Kidney capillary endothelial cell (primary cell): ENCODE measurements around the gene SMAD3.
A peak's percentile ranks its signal among the peaks of the same experiment; 100 is the strongest.

Experiments used
- DNase-seq: peaks from one replicate; pipeline ENCODE4 v3.0.0-alpha.2; 2018; ENCODE audit warnings: low spot score

SMAD3 gene

DNA sequence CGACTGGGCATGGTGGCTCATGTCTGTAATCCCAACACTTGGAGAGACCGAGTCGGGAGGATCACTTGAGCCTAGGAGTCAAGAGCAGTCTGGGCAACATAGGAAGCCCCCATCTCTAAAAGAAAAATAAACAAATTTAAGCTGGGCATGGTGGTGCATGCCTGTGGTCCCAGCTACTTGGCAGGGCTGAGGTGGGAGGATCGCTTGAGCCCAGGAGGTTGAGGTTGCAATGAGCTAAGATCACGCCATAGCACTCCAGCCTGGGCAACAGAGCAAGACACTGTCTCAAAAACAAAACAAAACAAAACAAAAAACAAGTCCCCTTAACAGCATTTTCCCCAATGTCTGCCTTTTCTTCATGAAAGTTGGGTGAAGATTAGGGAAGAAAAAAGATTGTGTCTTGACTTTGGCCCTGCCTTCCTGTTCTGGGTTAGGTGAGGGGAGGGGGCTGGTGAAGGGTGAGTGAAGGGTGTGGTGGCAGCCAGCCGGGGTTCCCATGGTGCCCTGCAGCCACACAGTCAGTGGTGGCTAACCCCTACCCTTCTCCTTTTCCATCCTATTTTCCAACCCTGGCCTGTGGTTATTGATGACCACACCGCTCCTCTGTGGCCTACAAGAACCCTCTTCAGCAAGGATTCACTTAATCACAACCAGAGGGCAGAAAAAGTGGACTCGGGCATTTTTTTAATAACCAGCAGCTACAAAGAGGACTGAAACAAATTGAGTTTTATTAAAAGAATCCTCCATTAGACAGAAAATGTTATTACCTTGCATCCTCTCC, 28.4 kb upstream of the SMAD3 start:
- DNase-seq: no peak

DNA sequence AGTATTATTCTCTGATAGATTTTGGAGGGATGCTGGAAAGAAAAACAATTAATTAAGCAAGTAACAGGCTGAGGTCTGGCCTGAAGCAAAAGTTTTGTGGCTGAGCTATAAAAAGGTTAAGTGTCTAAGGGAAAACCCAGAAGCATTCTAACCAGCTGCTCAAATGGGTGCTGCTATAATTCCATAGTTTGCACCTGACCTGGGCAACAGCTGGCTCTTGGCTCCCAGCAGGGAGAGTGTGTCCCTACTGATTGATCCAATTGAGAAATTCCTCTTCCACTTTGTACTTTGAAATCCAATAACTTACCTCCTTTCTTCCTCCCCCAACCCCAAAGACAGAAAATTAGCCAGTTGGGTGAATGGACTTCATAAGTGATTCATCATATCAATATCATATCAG, 27.7 kb upstream of the SMAD3 start:
- DNase-seq: no peak

DNA sequence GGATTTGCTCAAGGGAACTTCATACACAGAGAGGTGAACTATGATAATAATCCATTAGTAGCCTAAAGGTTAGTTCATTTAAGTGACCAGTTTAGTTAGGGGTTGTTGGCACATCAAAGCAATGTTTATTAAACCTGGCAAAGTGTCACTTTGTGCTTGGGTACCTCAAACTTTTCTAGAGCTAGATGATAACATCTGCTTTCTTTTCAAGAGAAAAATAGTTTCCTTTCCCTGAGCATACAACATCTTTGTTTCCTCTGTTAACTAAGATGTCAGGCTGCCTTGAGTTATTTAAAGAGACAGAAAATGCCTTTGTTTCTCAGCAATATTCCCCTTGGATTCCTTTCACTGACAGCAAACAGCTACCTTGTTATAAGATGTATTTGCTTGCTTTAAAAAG, 26.7 kb upstream of the SMAD3 start:
- DNase-seq: no peak

DNA sequence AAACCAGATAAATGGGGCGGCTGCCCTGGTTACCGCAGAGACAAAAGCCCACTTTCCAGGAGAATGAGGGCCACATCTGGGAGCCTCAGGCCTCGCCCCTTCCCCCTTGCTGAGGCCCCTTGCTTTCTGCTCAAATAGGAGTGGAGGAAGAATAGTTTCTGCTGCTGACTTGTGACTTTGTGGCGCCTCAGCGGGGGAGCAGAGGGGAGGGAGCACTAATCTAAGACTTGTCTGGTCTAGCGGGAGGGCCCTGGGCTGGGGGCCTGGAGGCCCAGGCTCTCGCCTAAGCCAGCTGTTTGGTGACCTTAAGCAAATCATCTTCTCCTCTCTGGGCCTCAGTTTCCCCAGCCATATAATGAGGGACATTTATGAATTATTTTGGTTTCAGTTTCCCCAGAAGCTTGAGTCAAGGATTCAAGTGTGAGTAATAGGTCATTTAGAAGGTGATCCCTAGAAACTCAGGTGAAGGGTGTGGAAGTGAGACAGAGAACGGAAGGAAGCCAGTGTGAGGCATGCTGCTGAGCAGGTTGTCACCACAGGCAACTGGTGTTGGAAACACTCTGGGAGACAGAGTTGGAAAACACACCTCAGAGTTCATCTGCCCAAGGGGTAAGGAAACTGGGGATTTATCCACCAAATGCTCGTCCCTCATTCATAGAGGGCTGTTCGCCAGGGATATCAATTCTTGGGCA, 25.9 kb upstream of the SMAD3 start:
- no peak for DNase-seq

DNA sequence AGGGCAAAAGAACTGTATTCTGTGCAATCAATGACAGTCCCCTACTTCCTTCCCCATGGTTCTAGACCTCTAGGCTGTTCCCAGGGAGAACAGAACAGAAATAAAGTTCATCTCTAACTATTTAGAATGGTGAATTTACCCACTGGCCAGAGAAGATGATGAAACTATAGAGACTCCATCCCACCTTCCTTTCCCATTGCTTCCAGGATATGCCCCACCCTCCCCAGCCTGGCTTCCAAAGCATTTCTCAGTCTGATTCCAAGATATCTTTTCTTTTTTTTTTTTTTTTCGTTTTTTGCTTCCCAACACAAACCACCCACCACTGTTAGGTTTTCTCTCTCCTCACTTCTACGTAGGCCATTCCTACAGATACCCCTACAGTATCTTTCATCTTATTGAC, 25.1 kb upstream of the SMAD3 start:
- DNase-seq: no peak

DNA sequence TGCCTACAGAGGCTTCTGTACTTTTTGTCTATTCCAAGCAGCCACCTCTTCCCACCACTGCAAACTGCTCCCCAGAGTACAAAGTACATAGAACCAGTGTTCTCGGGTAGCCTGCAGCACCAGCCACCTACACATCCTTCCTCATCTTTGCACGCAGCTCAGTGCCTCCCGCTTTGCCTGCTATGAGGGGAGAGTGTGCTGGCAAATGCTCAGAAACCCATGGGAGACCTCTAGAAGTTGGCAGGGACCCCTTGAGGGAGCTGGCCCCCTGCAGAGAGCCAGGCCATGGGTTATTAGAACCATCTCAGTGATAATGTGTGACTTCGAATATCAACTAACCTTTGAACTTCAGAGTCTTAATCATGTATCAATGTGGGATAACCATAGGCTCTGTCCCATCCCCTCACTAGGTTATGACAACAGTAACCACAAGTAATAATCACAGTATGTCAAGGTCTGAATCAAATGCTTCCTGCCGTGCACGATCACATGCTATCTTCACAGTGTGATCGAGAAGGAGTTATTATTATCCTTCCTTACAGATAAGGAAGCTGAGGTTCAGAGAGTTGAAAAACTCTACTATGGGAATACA, 22.8 kb upstream of the SMAD3 start:
- no peak for DNase-seq

DNA sequence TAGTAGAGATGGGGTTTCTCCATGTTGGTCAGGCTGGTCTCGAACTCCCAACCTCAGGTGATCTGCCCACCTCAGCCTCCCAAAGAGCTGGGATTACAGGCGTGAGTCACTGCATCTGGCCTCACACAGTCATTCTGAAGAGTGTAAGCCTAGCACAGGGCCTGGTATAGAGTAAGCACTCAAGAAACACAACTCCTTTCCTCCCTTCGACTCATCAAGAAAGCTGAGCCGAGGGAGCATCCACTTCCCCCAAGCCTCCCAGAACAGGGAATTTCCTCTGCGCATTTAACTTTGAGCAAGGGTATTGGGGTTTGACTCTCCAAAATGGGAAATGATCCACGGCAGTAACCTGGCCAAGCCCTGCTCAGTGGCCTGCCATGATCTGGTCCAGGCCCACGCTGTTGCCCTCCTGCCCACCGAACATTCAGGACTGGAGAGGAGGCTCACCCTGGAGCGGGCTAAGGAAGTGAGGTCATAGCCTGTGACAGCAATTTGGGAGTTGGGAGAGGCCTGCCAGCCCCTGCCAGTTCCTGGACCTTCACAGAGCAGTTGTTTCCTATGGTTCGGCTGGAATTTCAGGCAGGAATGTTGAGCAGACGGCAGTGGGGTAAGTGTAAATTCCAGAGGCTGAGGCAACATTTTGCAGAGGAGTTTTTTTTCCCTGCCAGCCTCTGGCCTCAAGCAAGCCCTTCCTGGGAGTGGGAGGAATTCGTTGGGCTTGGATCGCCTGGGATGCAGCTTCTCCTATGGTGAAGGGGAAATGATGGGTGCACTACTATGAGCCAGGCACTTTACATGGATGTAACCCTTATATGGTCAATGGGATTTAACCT, 21.2 kb upstream of the SMAD3 start:
- peak; percentile 86 for DNase-seq

DNA sequence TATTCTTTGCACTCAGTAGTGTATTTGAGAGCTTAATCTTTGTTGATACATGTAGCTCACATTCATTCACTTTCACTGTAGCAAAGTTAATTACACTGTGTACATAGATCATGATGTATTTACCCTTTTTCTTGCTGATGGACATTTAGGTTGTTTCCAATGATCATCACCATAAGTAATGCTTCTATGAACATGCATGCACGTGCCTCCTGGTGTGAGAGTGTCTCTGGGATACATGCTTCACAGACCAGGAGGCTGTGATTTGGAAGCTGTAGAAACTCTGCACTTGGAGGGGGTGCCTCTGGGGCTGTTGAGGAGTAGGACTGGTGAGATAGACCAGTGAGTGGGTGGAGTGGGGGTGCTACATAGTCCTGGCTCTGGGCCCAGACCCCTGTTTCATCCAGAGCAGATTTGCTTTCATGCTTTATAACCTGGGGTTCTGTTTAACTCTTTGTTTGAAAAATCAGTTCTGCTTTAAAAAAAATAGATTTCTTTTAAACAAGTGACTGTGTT, 18.2 kb upstream of the SMAD3 start:
- no peak for DNase-seq

DNA sequence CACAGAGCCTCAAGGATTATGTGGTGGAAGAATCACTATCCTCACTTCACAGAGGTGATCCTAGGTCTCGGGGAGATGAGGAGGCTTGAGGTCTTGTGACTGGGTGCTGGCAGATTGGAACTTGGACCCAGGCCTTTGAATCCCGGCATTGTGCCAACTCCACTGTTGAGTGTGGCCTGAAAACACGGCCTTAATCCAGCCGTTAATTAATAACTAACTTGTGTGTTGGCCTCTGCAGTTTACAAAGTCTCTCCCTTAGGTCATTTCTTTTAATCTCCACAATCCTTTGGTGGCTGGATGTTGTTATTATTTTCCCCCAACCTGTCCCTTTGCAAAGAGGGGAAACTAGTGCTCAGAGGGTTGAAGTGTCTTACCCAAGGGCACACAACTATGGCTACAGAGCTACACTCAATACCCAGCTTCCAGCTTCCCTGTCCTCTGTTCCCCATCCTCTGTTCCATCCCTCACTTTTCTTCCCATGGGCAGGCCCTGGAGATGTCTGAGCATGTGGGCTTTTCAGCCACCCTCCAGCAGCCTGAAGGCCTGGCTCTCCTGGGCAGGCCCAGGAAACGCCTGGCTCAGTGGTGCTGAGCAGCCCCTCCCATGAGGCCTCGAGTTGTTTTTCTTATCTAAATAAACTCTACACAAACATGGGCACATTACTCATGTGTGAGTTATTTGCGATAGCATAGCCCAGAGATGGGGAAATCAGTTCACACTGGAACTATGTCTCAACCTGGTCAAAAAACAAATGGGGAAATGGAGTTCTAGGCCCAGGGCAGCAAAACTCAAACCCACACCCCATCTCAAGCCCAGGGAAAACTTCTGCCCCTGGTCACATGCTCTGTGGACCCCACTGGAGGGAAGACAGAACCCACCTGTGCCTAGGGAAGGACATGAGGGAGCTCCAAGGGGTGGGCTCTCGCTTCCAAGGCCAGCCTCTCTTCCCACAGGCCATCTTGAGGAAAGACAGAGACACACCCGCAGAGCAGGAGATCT, 16.8 kb upstream of the SMAD3 start:
- DNase-seq: no peak

DNA sequence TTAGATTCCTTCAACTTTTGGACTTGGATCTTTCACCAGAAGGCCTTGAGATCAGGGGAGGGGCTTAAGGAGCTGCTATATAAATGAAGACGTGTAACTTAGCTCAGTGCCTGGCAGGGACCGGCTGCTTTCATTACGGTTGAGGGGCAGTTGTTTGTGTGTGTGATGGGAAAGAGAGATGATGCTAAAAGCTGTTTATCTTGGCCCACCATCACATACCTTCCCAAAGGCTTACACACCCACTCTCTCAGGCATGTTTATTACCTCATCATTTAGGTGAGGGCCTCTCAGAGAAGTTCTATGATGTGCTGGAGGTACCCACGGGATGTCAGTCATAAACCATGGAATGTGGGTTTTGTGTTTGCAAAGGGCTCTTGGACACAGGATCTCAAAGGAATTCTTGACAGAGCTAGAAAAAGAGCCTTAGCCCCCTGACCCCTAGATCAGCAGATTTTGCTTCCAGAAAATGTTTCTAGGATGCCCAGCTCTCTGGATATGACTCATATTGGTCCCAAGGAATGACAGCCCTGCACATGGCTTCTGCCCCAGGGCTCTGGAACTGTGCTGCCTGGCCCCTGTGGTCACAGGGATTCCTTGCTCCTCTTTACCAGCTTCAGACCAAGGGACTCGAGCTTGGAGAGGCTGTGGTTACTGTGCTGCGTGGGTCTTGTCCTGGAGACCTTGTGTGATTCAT, 15.9 kb upstream of the SMAD3 start:
- DNase-seq: no peak

DNA sequence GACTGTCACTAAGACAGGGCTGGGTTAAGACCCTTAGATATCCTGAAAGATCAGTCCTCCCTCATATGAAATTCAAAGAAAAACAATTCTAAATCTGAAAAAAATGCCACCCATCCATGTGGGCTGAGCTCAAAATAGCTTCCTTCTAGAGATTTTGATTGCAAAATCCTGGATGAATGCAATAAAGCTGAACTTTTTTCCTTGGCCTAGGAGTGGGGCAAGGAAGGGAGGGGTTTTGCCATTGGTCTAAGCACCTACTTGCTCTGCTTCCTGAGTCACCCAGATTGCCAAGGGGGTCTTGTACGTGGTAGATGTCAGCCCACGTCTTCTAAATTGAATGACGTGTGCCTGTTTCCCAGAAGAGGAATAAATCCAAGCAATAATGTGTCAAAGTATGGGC, 15.3 kb upstream of the SMAD3 start:
- DNase-seq: no peak

DNA sequence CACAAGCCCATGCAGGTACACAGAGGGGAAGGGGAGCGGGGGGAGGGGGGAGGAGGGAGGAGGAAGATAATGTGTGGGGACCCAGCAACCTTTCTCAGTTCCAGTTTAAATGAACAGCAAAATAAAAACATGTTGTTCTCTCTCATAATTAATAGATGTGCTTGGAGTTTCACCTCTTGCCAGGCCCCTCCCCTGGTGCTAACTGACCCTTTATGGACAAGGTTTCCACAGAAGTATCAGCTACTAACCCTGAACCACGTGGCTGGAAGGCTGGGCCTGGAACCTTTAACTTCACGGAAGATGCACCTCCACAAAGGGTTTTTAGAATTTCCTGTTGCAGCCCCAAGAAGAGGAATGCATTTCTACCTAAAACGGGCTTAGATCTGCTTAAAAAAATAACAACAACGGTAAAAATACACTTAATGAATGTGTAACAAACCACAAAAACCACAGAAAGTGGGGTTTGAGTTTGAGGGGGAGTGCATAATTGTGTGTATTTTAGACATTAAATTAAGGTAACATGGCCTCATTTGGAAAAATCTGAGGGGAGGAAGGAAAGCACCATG, 14.8 kb upstream of the SMAD3 start:
- no peak for DNase-seq

DNA sequence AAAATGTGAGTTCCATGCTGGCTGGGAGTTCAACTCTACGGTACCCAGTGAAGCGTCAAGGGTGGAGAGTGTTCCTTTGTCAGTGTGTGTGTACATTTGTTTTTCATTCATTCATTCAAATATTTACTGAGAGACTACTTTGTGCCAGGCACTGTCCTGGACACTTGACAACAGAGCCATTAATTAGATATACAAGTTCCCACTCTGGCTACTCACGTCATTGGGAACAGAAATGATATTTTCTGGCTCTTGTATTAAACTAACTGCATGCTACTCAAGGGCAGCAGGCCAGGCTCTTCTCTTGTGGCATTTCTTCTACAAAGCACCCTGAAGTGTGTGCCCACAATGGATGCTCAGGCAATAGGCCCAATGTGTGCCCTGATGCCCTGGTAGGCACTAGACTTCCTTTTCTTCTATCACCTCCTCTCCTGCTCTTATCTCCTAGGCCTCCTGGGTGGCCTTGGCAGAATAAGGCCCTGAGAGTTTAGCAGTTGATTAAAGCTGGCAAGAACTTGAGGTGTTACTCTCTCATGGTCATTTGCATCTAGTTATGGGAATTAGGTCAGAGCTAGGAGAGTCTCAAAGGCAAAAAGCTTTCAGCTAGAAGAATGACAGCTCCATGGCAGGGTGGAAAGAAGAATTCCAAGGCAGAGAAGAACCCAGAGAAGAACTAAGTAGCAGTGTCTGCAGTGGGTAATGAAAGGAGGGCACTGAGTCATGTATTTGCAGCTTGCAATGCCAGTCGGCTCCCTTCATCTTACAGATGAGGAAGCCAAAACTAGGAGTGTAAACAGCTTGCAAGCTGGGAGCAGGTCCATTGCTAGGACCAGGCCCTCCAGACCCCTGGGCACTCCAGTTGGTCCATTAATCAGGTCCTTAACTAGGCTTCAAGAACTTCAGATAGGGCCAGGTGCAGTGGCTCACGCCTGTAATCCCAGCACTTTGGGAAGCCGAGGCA, 14.0 kb upstream of the SMAD3 start:
- no peak for DNase-seq

DNA sequence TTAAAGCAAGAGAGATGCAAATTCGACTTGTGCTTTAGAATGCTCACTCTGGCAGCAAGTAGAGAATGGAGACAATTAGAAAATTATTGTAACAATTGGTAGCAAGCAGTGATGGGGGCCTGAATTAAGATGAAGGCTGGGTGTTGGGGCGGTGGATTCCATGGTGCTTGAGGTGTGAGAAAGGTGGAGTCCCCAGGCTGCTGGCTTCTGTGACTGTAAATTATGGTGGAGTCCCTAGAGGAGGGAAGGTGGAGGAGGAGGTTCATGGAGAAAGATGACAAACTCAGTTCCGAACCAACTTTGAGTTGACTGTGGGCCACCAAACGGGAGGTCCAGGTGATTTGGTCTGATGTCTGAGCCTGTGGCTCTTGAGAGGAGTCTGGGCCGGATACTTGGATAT, 10.7 kb upstream of the SMAD3 start:
- DNase-seq: no peak

DNA sequence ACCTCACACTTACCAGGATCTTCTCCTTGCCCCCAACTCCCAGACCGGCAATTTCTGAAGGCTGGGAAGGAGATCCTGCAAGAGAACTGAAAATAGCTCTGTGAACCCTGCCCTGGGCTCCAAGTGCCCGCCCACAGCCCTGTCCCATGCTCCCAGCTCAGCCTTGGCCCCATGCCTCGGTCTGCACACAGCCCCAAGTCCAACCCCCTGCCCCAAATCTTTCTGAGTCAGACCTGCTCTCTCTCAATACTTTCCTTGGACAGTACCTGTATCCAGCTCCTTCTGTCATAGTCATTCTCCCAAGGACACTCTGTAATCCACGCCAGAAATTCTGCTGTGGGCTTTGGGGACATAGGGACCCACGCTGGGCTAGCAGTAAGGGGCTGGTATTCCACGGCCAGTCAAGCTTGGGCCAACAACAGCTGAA, 6.3 kb upstream of the SMAD3 start:
- no peak for DNase-seq

DNA sequence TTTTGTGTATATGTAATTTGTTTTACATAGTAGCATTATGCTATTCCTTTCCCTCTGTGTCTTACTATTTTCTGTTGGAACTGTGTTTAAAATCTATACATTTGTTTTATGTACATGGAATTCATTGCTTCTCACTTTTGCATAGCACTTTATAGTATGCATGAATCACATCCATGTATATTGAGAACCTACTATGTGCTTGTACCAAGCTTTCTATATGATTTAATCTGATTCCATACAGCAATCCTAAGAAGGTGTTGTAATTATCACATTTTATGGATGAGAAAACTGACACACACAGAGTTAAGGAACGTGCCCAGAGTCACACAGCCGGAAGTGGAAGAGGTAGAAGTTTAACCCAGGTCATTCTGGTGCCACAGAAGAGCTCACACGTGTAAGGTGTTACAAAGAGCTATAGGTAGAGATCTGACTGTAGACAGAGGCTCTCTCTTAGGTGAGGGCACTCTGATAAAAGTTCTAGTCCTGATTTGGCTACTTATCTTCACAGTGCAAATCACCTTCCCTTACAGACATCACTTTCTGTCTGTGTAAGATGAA, 3.5 kb upstream of the SMAD3 start:
- no peak for DNase-seq

DNA sequence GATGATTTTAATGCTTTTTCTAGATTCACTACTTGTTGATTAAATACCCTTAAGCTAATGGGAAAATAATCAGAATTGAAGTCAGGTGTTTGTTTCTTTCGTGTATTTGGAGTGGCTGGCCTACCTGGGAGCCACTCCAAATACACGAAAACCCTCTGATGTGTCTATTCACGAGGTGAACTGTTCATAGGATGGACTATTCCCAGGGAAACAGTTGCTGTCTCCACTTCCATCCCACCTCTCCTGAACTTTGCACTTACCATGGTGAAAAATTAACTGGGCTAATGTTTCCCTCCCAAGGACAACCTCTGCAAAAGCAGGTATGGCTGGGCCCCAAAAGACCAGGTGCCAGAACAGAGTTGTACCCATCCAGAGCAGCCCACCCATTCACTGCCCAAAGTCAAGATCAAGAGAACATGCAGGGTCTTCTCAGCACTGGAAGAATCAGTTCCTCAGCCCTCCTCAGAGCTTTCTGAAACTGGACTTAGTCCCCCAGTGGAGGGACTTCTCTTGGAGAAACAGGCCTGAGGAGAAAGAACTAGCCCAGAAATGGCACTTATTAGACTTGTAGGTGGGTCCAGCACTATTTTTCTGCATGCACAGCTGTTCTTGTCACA, 2.9 kb upstream of the SMAD3 start:
- no peak for DNase-seq
